Measurements from ENCODE around the gene ZSCAN5C.

ZSCAN5C gene

GRCh38 chr19:56201973-56202372 lies at the start of gene ZSCAN5C:
Gene ZSCAN5C, plus strand, starts transcription at chr19:56202273. Its CDS starts 3,641 bp downstream, at chr19:56205914.
- no peak for TF ChIP-seq CTCF (IDR thresholded peaks at IDR 0.05; ENCODE audit: low read depth, low read length)
- in situ Hi-C loops (cut with HindIII; ENCODE audit: low sequenced_read_pairs) = no loop called here
- no peak within 1 kb of the TSS for H3K4me3 ChIP-seq (ENCODE audit: low read depth, low read length)
- no peak for DNase-seq (ENCODE audit: low read depth, low spot score)

- no peak for TF ChIP-seq CTCF (IDR thresholded peaks at IDR 0.05; ENCODE audit: low read depth, low read length)
- H3K4me3 ChIP-seq (ENCODE audit: low read depth, low read length) = no peak overlapping the region
- in situ Hi-C loops (cut with HindIII; ENCODE audit: low sequenced_read_pairs) = no loop called here
- DNase-seq (ENCODE audit: low read depth, low spot score) = no peak
Measured at GRCh38 chr19:56152644-56153043, 49.4 kb upstream of the ZSCAN5C start.

GRCh38 chr19:56153507-56153906 lies 48.6 kb upstream of the ZSCAN5C start:
- no peak for DNase-seq (ENCODE audit: low read depth, low spot score)
- no peak overlapping the region for H3K4me3 ChIP-seq (ENCODE audit: low read depth, low read length)
- in situ Hi-C loops (cut with HindIII; ENCODE audit: low sequenced_read_pairs) = no loop called here
- TF ChIP-seq CTCF (IDR thresholded peaks at IDR 0.05; ENCODE audit: low read depth, low read length) = no peak

GRCh38 chr19:56155124-56155687 lies 46.9 kb upstream of the ZSCAN5C start:
- in situ Hi-C loops (cut with HindIII; ENCODE audit: low sequenced_read_pairs) = no loop called here
- DNase-seq (ENCODE audit: low read depth, low spot score) = no peak
- no peak overlapping the region for H3K4me3 ChIP-seq (ENCODE audit: low read depth, low read length)
- peak; percentile 53 for TF ChIP-seq CTCF (IDR thresholded peaks at IDR 0.05; ENCODE audit: low read depth, low read length)

GRCh38 chr19:56156768-56157167 lies 45.3 kb upstream of the ZSCAN5C start:
- in situ Hi-C loops (cut with HindIII; ENCODE audit: low sequenced_read_pairs) = no loop called here
- TF ChIP-seq CTCF (IDR thresholded peaks at IDR 0.05; ENCODE audit: low read depth, low read length) = no peak
- H3K4me3 ChIP-seq (ENCODE audit: low read depth, low read length) = no peak overlapping the region
- DNase-seq (ENCODE audit: low read depth, low spot score) = no peak

- DNase-seq (ENCODE audit: low read depth, low spot score) = no peak
- H3K4me3 ChIP-seq (ENCODE audit: low read depth, low read length) = no peak overlapping the region
- no peak for TF ChIP-seq CTCF (IDR thresholded peaks at IDR 0.05; ENCODE audit: low read depth, low read length)
- in situ Hi-C loops (cut with HindIII; ENCODE audit: low sequenced_read_pairs) = no loop called here
Measured at GRCh38 chr19:56158170-56158757, 43.8 kb upstream of the ZSCAN5C start.
